SH-SY5Y (cell line): ENCODE measurements around the gene ZNF835.

Experiments used
- GATA2 ChIP-seq: IDR thresholded peaks from 2 replicates; pipeline ENCODE4 v1.6.1; 2011; ENCODE audit warnings: mild to moderate bottlenecking, low read depth, low read length
- GATA3 ChIP-seq: IDR thresholded peaks from 2 replicates; pipeline ENCODE4 v1.6.1; 2011; ENCODE audit warnings: low read depth, mild to moderate bottlenecking, low read length, moderate library complexity

DNA sequence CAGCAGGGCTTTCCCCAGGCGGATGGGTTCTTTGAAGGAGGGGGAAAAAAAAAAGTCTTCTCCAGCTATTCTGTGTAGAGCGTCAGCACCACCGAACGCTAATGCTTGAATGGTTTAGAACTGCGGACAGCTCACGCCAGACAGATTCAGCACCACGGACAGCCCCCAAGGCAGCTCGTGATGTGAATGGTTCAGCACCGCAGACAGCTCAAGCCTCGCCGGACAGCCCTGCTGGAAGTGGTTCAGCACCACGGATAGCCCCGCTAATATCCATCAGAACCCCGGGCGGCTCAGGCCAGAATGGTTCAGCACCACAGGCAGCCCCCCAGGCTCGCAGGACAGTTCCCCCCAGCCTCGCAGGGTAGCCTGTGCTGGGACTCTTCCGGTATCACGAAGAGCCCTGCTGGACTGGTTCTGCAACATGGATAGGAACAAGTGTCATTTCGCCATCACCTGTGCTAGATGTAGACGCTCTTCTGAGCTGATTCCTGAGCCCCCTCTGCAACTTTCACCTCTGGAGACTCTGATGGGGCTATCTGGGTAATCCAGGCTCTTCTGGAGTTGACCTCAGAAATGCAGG is 33.5 kb downstream of the ZNF835 start:
- TF ChIP-seq GATA2 (no peak), GATA3 (no peak)
